Neural cell (in vitro differentiated cells): ENCODE data around the gene KYNU. TPM values are rescaled to one million over a fixed set of nuclear protein-coding genes. Genes with fewer than 3 reads are reported as not detected.
"Not testable (repeated sequence)": the region's sequence is repeated elsewhere in the genome, so short reads cannot be mapped to it uniquely, and the experiment has no call there.

Experiments used
- H2AFZ ChIP-seq: fragments of 200-600, 300-800 bp; sonication (generic), shearing (Covaris generic); 2 replicates; pipeline ENCODE4 v1.6.0; 2014; ENCODE audit warnings: low read depth, mild to moderate bottlenecking, antibody characterized with exemption, low read length, moderate library complexity
- H3F3A ChIP-seq: fragments of 200-600 bp; shearing (Covaris generic); 2 replicates; pipeline ENCODE4 v1.6.1; 2016; ENCODE audit warnings: mild to moderate bottlenecking, moderate library complexity, mixed read lengths, antibody characterized with exemption, low read length; ENCODE audit not compliant: insufficient read depth, poor library complexity, severe bottlenecking
- H3K27ac ChIP-seq: fragments of 200-600, 300-800 bp; sonication (generic), shearing (Covaris generic); 2 replicates; pipeline ENCODE4 v1.5.1; 2014; ENCODE audit warnings: mild to moderate bottlenecking, low read length, moderate library complexity
- H3K27me3 ChIP-seq: fragments of 300-800, 200-600 bp; sonication (generic), shearing (Covaris generic); 2 replicates; pipeline ENCODE4 v1.6.0; 2014; ENCODE audit warnings: mild to moderate bottlenecking, low read depth, low read length, moderate library complexity; ENCODE audit not compliant: insufficient read depth
- H3K36me3 ChIP-seq: fragments of 300-800, 200-600 bp; sonication (generic), shearing (Covaris generic); 2 replicates; pipeline ENCODE4 v1.5.1; 2014; ENCODE audit warnings: mild to moderate bottlenecking, antibody characterized with exemption, low read length, moderate library complexity; ENCODE audit not compliant: insufficient read depth
- H3K4me2 ChIP-seq: fragments of 300-800, 200-600 bp; sonication (generic), shearing (Covaris generic); 2 replicates; pipeline ENCODE4 v1.6.0; 2014; ENCODE audit warnings: mild to moderate bottlenecking, low read length
- H3K4me3 ChIP-seq: fragments of 300-800, 200-600 bp; sonication (generic), shearing (Covaris generic); 2 replicates; pipeline ENCODE4 v1.5.1; 2014; ENCODE audit warnings: mild to moderate bottlenecking, low read length, moderate library complexity
- H3K79me2 ChIP-seq: fragments of 200-600 bp; shearing (Covaris generic); replicated peaks from 2 replicates; pipeline ENCODE4 v1.6.0; 2014; ENCODE audit warnings: mild to moderate bottlenecking, low read length, moderate library complexity; ENCODE audit not compliant: insufficient read depth
- H3K9ac ChIP-seq: fragments of 300-800, 200-600 bp; sonication (generic), shearing (Covaris generic); 2 replicates; pipeline ENCODE4 v1.6.1; 2016; ENCODE audit warnings: mild to moderate bottlenecking, low read length, mixed read lengths
- H3K9me2 ChIP-seq: fragments of 200-600 bp; shearing (Covaris generic); 2 replicates; pipeline ENCODE4 v1.6.1; 2016; ENCODE audit warnings: mild to moderate bottlenecking, low read length, mixed read lengths; ENCODE audit not compliant: insufficient read depth
- H3K9me3 ChIP-seq: fragments of 200-600, 300-800 bp; sonication (generic), shearing (Covaris generic); 2 replicates; pipeline ENCODE4 v1.6.1; 2016; ENCODE audit warnings: mild to moderate bottlenecking, mixed run types, low read length, moderate library complexity, mixed read lengths
- H4K20me1 ChIP-seq: fragments of 200-600 bp; shearing (Covaris generic); 2 replicates; pipeline ENCODE4 v1.6.1; 2016; ENCODE audit warnings: mild to moderate bottlenecking, mixed run types; ENCODE audit not compliant: insufficient read depth
- EP300 ChIP-seq: fragments of 450-650 bp; conservative IDR thresholded peaks from 2 replicates; pipeline ENCODE4 v1.6.1; 2014; ENCODE audit warnings: antibody characterized with exemption, mild to moderate bottlenecking, moderate library complexity; ENCODE audit not compliant: poor library complexity, severe bottlenecking
- EZH2 ChIP-seq: fragments of 200-600, 300-800 bp; shearing (Covaris generic), sonication (generic); IDR thresholded peaks from 2 replicates; pipeline ENCODE4 v1.6.1; 2014; ENCODE audit warnings: antibody characterized with exemption, low read length, borderline replicate concordance, mild to moderate bottlenecking; ENCODE audit not compliant: insufficient read depth, poor library complexity, severe bottlenecking
- MXI1 ChIP-seq: fragments of 450-650 bp; conservative IDR thresholded peaks from 2 replicates; pipeline ENCODE4 v1.6.1; 2014; ENCODE audit warnings: antibody characterized with exemption, mild to moderate bottlenecking; ENCODE audit not compliant: poor library complexity, severe bottlenecking
- POLR2AphosphoS5 ChIP-seq: IDR thresholded peaks from 2 replicates; pipeline ENCODE4 v1.6.1; 2012
- RAD21 ChIP-seq: fragments of 450-650 bp; conservative IDR thresholded peaks from 2 replicates; pipeline ENCODE4 v1.6.1; 2014; ENCODE audit warnings: antibody characterized with exemption, mild to moderate bottlenecking, moderate library complexity
- SMC3 ChIP-seq: fragments of 450-650 bp; conservative IDR thresholded peaks from 2 replicates; pipeline ENCODE4 v1.6.1; 2014; ENCODE audit warnings: antibody characterized with exemption, mild to moderate bottlenecking, moderate library complexity; ENCODE audit not compliant: poor library complexity
- TAF1 ChIP-seq: IDR thresholded peaks from 2 replicates; pipeline ENCODE4 v1.6.1; 2012; ENCODE audit warnings: low read depth
- polyA plus RNA-seq: library from polyadenylated mRNA; depleted of rRNA; stranded (reverse); fragments of >200 nt; gene quantifications from 2 replicates; pipeline ENCODE4 v1.2.3, GENCODE V29; 2014
- TF ChIP-seq, protein P1 (sequence below): fragments of 450-650 bp; IDR thresholded peaks from 2 replicates; pipeline ENCODE4 v1.5.1; 2014; ENCODE audit warnings: antibody characterized with exemption, mild to moderate bottlenecking, moderate library complexity; ENCODE audit not compliant: poor library complexity, severe bottlenecking
- TF ChIP-seq, protein P2 (sequence below): IDR thresholded peaks from 2 replicates; pipeline ENCODE4 v1.6.1; 2012; ENCODE audit warnings: borderline replicate concordance

Gene KYNU
- polyA plus RNA-seq, 1 donor from 2014 or later: 0.25 TPM

GRCh38 chr2:142946941-142947340 is 69.5 kb downstream of the KYNU start:
- Histone ChIP-seq H3K9me2 (no peaks in the 10 kb centered on the region), H4K20me1 (no peaks in the 10 kb centered on the region), H3F3A (no peaks in the 10 kb centered on the region), H3K27ac (no peak overlapping the region), H3K9ac (no peak overlapping the region), H3K9me3 (no peaks in the 10 kb centered on the region), H3K4me3 (no peak overlapping the region), H2AFZ (no peak overlapping the region), H3K36me3 (no peaks in the 10 kb centered on the region), H3K27me3 (no peaks in the 10 kb centered on the region), H3K79me2 (no peaks in the 10 kb centered on the region), H3K4me2 (no peak overlapping the region)
- TF ChIP-seq POLR2AphosphoS5 (no peak), TAF1 (no peak), MXI1 (no peak), SMC3 (no peak), RAD21 (no peak), EZH2 (no peak), EP300 (no peak)
- TF ChIP-seq, protein P1, sequence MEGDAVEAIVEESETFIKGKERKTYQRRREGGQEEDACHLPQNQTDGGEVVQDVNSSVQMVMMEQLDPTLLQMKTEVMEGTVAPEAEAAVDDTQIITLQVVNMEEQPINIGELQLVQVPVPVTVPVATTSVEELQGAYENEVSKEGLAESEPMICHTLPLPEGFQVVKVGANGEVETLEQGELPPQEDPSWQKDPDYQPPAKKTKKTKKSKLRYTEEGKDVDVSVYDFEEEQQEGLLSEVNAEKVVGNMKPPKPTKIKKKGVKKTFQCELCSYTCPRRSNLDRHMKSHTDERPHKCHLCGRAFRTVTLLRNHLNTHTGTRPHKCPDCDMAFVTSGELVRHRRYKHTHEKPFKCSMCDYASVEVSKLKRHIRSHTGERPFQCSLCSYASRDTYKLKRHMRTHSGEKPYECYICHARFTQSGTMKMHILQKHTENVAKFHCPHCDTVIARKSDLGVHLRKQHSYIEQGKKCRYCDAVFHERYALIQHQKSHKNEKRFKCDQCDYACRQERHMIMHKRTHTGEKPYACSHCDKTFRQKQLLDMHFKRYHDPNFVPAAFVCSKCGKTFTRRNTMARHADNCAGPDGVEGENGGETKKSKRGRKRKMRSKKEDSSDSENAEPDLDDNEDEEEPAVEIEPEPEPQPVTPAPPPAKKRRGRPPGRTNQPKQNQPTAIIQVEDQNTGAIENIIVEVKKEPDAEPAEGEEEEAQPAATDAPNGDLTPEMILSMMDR: no peak
- TF ChIP-seq, protein P2, sequence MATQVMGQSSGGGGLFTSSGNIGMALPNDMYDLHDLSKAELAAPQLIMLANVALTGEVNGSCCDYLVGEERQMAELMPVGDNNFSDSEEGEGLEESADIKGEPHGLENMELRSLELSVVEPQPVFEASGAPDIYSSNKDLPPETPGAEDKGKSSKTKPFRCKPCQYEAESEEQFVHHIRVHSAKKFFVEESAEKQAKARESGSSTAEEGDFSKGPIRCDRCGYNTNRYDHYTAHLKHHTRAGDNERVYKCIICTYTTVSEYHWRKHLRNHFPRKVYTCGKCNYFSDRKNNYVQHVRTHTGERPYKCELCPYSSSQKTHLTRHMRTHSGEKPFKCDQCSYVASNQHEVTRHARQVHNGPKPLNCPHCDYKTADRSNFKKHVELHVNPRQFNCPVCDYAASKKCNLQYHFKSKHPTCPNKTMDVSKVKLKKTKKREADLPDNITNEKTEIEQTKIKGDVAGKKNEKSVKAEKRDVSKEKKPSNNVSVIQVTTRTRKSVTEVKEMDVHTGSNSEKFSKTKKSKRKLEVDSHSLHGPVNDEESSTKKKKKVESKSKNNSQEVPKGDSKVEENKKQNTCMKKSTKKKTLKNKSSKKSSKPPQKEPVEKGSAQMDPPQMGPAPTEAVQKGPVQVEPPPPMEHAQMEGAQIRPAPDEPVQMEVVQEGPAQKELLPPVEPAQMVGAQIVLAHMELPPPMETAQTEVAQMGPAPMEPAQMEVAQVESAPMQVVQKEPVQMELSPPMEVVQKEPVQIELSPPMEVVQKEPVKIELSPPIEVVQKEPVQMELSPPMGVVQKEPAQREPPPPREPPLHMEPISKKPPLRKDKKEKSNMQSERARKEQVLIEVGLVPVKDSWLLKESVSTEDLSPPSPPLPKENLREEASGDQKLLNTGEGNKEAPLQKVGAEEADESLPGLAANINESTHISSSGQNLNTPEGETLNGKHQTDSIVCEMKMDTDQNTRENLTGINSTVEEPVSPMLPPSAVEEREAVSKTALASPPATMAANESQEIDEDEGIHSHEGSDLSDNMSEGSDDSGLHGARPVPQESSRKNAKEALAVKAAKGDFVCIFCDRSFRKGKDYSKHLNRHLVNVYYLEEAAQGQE: no peak

DNA sequence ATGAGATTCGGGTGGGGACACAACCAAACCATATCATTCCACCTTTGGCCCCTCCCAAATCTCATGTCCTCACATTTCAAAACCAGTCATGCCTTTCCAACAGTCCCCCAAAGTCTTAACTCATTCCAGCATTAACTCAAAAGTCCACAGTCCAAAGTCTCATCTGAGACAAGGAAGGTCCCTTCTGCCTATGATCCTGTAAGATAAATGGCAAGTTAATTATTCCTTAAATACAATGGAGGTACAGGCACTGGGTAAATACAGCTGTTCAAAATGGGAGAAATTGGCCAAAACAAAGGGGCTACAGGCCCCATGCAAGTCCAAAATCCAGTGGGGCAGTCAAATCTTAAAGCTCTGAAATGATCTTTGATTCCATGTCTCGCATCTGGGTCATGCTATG is 71.3 kb downstream of the KYNU start:
- H3K4me3 ChIP-seq, H2AFZ ChIP-seq, H3K79me2 ChIP-seq, H3F3A ChIP-seq, H3K4me2 ChIP-seq, H3K9ac ChIP-seq, H3K9me3 ChIP-seq, H3K36me3 ChIP-seq, H4K20me1 ChIP-seq, H3K9me2 ChIP-seq, H3K27ac ChIP-seq, H3K27me3 ChIP-seq: not testable (repeated sequence)

DNA sequence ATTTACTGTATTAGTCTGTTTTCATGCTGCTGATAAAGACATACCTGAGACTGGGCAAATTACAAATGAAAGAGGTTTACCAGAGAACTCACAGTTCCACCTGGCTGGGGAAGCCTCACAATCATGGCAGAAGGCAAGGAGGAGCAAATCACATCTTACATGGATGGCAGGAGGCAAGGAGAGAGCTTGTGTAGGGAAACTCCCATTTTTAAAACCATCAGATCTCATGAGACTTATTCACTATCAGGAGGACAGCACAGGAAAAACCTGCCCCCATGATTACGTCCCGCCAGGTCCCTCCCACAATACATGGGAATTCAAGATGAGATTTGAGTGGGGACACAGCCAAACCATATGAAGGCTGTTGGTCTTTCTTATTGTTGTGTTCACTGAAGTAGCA is 72.9 kb downstream of the KYNU start:
- H3K9ac ChIP-seq, H4K20me1 ChIP-seq, H3K27me3 ChIP-seq, H3K4me2 ChIP-seq, H3F3A ChIP-seq, H3K9me2 ChIP-seq, H3K79me2 ChIP-seq, H3K4me3 ChIP-seq, H3K9me3 ChIP-seq, H2AFZ ChIP-seq, H3K27ac ChIP-seq, H3K36me3 ChIP-seq: not testable (repeated sequence)
